Spleen (tissue), 7 donors: Measurements from ENCODE around the gene TSPAN14.

Source experiments
- CTCF ChIP-seq, 11 experiments: fragments of 200-600 bp in 7 of 11; fragments of 450-650 bp in 4 of 11; sonication (generic) in 4 of 11; IDR thresholded peaks in 8 of 11; conservative IDR thresholded peaks in 3 of 11; 1 replicate in 7 of 11; 2 replicates in 4 of 11; pipeline versions ENCODE4 v1.4.0 to v1.8.0; 2016 to 2021; ENCODE audit warnings: antibody characterized with exemption in 11 of 11, inconsistent platforms in 4 of 11, mild to moderate bottlenecking in 1 of 11
- POLR2A ChIP-seq, 3 donors: fragments of 450-650 bp; IDR thresholded peaks; one replicate each; pipeline ENCODE4 v1.5.1; 2017; ENCODE audit warnings: antibody characterized with exemption in 3 of 3, mild to moderate bottlenecking in 1 of 3
- donor health status: DM: no; HTN: no; CAD: no; lungs with moderate emphysema.
- donor health status: DM: no; HTN: no; CAD: no.
- donor health status: DM: no; HTN: no; CAD: no.

GRCh38 chr10:80459047-80459865, 5.1 kb downstream of the TSPAN14 start:
- TF ChIP-seq CTCF (IDR thresholded peaks at IDR 0.05 in 8 of 11, conservative IDR thresholded peaks at IDR 0.05 in 3 of 11) (peak in 4 of 11 experiments; percentile 15 to 20 (median 18)), POLR2A (IDR thresholded peaks at IDR 0.05) (peak in 1 of 3 donors; percentile 33)
